Small intestine (tissue), 7 donors: ENCODE data around the gene FRMD3. TPM values are rescaled to one million over a fixed set of nuclear protein-coding genes. Genes with fewer than 3 reads are reported as not detected.

Experiments used
- DNase-seq, 2 donors: peaks; one replicate each; pipeline versions ENCODE4 v3.0.0 to v3.0.0-alpha.2; 2013
- FAIRE-seq: peaks from 2 replicates; lab custom pipeline; 2012; peaks lifted over from hg19 to GRCh38; lab: Jason Lieb, UNC
- H3K27ac ChIP-seq, 3 donors: one replicate each; pipeline ENCODE4 v1.5.1; 2013; ENCODE audit warnings: low read length in 2 of 3, mild to moderate bottlenecking in 2 of 3, control low read depth in 1 of 3, inconsistent platforms in 1 of 3, low read depth in 1 of 3, moderate library complexity in 1 of 3
- H3K27me3 ChIP-seq, 3 donors: one replicate each; pipeline ENCODE4 v1.6.1; 2013; ENCODE audit warnings: low read length in 3 of 3, inconsistent platforms in 1 of 3; ENCODE audit not compliant: control insufficient read depth in 3 of 3, insufficient read depth in 3 of 3
- H3K36me3 ChIP-seq, 3 donors: one replicate each; pipeline ENCODE4 v1.6.1; 2013; ENCODE audit warnings: low read length in 3 of 3, inconsistent platforms in 1 of 3, low read depth in 1 of 3, mild to moderate bottlenecking in 1 of 3, moderate library complexity in 1 of 3; ENCODE audit not compliant: control insufficient read depth in 3 of 3, insufficient read depth in 2 of 3
- H3K4me1 ChIP-seq, 3 donors: one replicate each; pipeline ENCODE4 v1.6.1; 2013; ENCODE audit warnings: low read length in 2 of 3, inconsistent platforms in 1 of 3, low read depth in 1 of 3, mild to moderate bottlenecking in 1 of 3, moderate library complexity in 1 of 3; ENCODE audit not compliant: control insufficient read depth in 3 of 3, insufficient read depth in 2 of 3
- H3K4me3 ChIP-seq, 3 donors: one replicate each; pipeline ENCODE4 v1.5.1; 2013; ENCODE audit warnings: low read length in 3 of 3, control low read depth in 1 of 3, inconsistent platforms in 1 of 3, low read depth in 1 of 3, mild to moderate bottlenecking in 1 of 3, moderate library complexity in 1 of 3
- H3K9me3 ChIP-seq, 2 donors: one replicate each; pipeline ENCODE4 v1.6.1; 2013; ENCODE audit warnings: low read depth in 1 of 2, low read length in 1 of 2; ENCODE audit not compliant: control insufficient read depth in 2 of 2, insufficient read depth in 1 of 2
- WGBS, 3 donors: extraction: QIAGEN DNeasy Blood & Tissue Kit; methylation state at CpG; one replicate each; pipeline ENCODE4 v1.1.7; 2013; 5-methylcytosine and 5-hydroxymethylcytosine counted together
- polyA plus RNA-seq, 4 donors: library from polyadenylated mRNA; stranded (reverse) in 3 of 4; unstranded in 1 of 4; fragments of 200-250 nt in 3 of 4; fragments of 120-200 nt in 1 of 4; gene quantifications; one replicate each; pipeline versions ENCODE4 v1.2.1 to v1.2.3, GENCODE V29; 2013
- donor health status: healthy with polysubstance abuse.
- donor health status: control.
- donor health status: control.
- donor health status: Bipolar disorder and iron deficiency.
- donor health status: healthy.

Gene FRMD3
- polyA plus RNA-seq, 4 donors: 2.4 to 7.3 (median 4.5) TPM

GRCh38 chr9:83327323-83327722, 210.9 kb downstream of the FRMD3 start:
- DNase-seq (peak in 1 of 2 donors; percentile 31), FAIRE-seq (no peak)
- Histone ChIP-seq H3K4me3 (no peak overlapping the region), H3K4me1 (no peaks in the 10 kb centered on the region), H3K9me3 (peaks cover 0 to 1% of the 10 kb centered on the region in 2 donors), H3K36me3 (no peaks in the 10 kb centered on the region), H3K27me3 (no peaks in the 10 kb centered on the region), H3K27ac (no peak overlapping the region)
- 43 to 61% (median 50%) methylated on average over 3 of the region's 3 CpGs for WGBS, 3 donors

- DNase-seq (no peak), FAIRE-seq (no peak)
- Histone ChIP-seq H3K36me3 (no peaks in the 10 kb centered on the region), H3K27me3 (no peaks in the 10 kb centered on the region), H3K4me3 (no peak overlapping the region), H3K27ac (no peak overlapping the region), H3K9me3 (peaks cover 0 to 8% of the 10 kb centered on the region in 2 donors), H3K4me1 (no peaks in the 10 kb centered on the region)
- 92 to 97% (median 93%) methylated on average over 3 of the region's 3 CpGs for WGBS, 3 donors
Observed at GRCh38 chr9:83323148-83323547, 215.1 kb downstream of the FRMD3 start.

- WGBS, 3 donors: 71 to 91% (median 90%) methylated on average over 1 of the region's 1 CpG
- no peak overlapping the region for H3K27ac ChIP-seq
- H3K4me3 ChIP-seq: no peak overlapping the region
- H3K9me3 ChIP-seq: peaks cover 0 to 8% of the 10 kb centered on the region in 2 donors
- H3K36me3 ChIP-seq: no peaks in the 10 kb centered on the region
- DNase-seq (no peak), FAIRE-seq (no peak)
- H3K4me1 ChIP-seq: no peaks in the 10 kb centered on the region
- no peaks in the 10 kb centered on the region for H3K27me3 ChIP-seq
Observed at GRCh38 chr9:83322438-83322837, 215.8 kb downstream of the FRMD3 start.

GRCh38 chr9:83317244-83317643, 221.0 kb downstream of the FRMD3 start:
- H3K27me3 ChIP-seq: no peaks in the 10 kb centered on the region
- H3K27ac ChIP-seq: no peak overlapping the region
- H3K9me3 ChIP-seq: peaks cover 0 to 6% of the 10 kb centered on the region in 2 donors
- FAIRE-seq (no peak), DNase-seq (no peak)
- WGBS, 3 donors: 50 to 61% (median 59%) methylated on average over 2 of the region's 2 CpGs
- H3K36me3 ChIP-seq: peaks cover 0 to 2% (median 0%) of the 10 kb centered on the region in 3 donors
- H3K4me3 ChIP-seq: no peak overlapping the region
- H3K4me1 ChIP-seq: no peaks in the 10 kb centered on the region

GRCh38 chr9:83315649-83316048, 222.6 kb downstream of the FRMD3 start:
- Histone ChIP-seq H3K4me3 (no peak overlapping the region), H3K27me3 (no peaks in the 10 kb centered on the region), H3K36me3 (peaks cover 0 to 4% (median 2%) of the 10 kb centered on the region in 3 donors), H3K27ac (no peak overlapping the region), H3K4me1 (no peaks in the 10 kb centered on the region), H3K9me3 (no peaks in the 10 kb centered on the region)
- FAIRE-seq (no peak), DNase-seq (no peak)
- WGBS, 3 donors: 97 to 98% (median 98%) methylated on average over 4 of the region's 4 CpGs

- FAIRE-seq: no peak
- no peak overlapping the region for H3K27ac ChIP-seq
- H3K36me3 ChIP-seq: peaks cover 0 to 4% (median 2%) of the 10 kb centered on the region in 3 donors
- no peaks in the 10 kb centered on the region for H3K27me3 ChIP-seq
- WGBS, 3 donors: 86 to 90% (median 87%) methylated on average over 6 of the region's 6 CpGs
- DNase-seq: no peak
- no peak overlapping the region for H3K4me3 ChIP-seq
- no peaks in the 10 kb centered on the region for H3K4me1 ChIP-seq
- H3K9me3 ChIP-seq: no peaks in the 10 kb centered on the region
Observed at GRCh38 chr9:83313781-83314180, 224.4 kb downstream of the FRMD3 start.

- no peak overlapping the region for H3K4me3 ChIP-seq
- H3K27me3 ChIP-seq: no peaks in the 10 kb centered on the region
- H3K4me1 ChIP-seq: no peaks in the 10 kb centered on the region
- H3K27ac ChIP-seq: no peak overlapping the region
- DNase-seq: no peak
- H3K9me3 ChIP-seq: no peaks in the 10 kb centered on the region
- FAIRE-seq: no peak
- H3K36me3 ChIP-seq: peaks cover 0 to 4% (median 2%) of the 10 kb centered on the region in 3 donors
- 40 to 89% (median 72%) methylated on average over 11 of the region's 11 CpGs for WGBS, 3 donors
Observed at GRCh38 chr9:83312537-83312936, 225.7 kb downstream of the FRMD3 start.

- Histone ChIP-seq H3K4me3 (no peak overlapping the region), H3K4me1 (no peaks in the 10 kb centered on the region), H3K27ac (no peak overlapping the region), H3K36me3 (peaks cover 0 to 4% (median 0%) of the 10 kb centered on the region in 3 donors), H3K9me3 (no peaks in the 10 kb centered on the region), H3K27me3 (no peaks in the 10 kb centered on the region)
- no peak for FAIRE-seq
- DNase-seq: peak in 1 of 2 donors; percentile 6
- WGBS, 3 donors: 10 to 27% (median 20%) methylated on average over 2 of the region's 2 CpGs
Observed at GRCh38 chr9:83307066-83307724, 231.0 kb downstream of the FRMD3 start.
